ENCODE measurements around the gene RGS8.
A peak's percentile ranks its signal among the peaks of the same experiment; 100 is the strongest.

Gene RGS8

GRCh38 chr1:182684116-182684828 is at the start of gene RGS8:
Gene RGS8 (minus strand): TSS chr1:182684587. CDS start chr1:182669649, 14,938 bp downstream.
- TF ChIP-seq ZFX (IDR thresholded peaks at IDR 0.05) (no peak), CTCF (conservative IDR thresholded peaks at IDR 0.05) (no peak)

GRCh38 chr1:182731852-182732575 is 47.6 kb upstream of the RGS8 start:
- peak overlapping the region; percentile 58; the same call in 1 of the 2 replicates for H3K27ac ChIP-seq
- TF ChIP-seq ZFX (IDR thresholded peaks at IDR 0.05) (no peak), CTCF (conservative IDR thresholded peaks at IDR 0.05) (no peak)

More at GRCh38 chr1:182684116-182684828, at the start of gene RGS8:
- no peak within 1 kb of the TSS for H3K27ac ChIP-seq

GRCh38 chr1:182726912-182727311 is 42.5 kb upstream of the RGS8 start:
- TF ChIP-seq ZFX (IDR thresholded peaks at IDR 0.05), result no peak
- TF ChIP-seq CTCF (conservative IDR thresholded peaks at IDR 0.05), result no peak
- no peak overlapping the region for H3K27ac ChIP-seq

GRCh38 chr1:182725259-182726255 is 41.2 kb upstream of the RGS8 start:
- no peak overlapping the region for H3K27ac ChIP-seq
- no peak for TF ChIP-seq ZFX (IDR thresholded peaks at IDR 0.05)
- TF ChIP-seq CTCF (conservative IDR thresholded peaks at IDR 0.05), result no peak

GRCh38 chr1:182724215-182724614 is 39.8 kb upstream of the RGS8 start:
- H3K27ac ChIP-seq, result no peak overlapping the region
- TF ChIP-seq ZFX (IDR thresholded peaks at IDR 0.05), result no peak
- no peak for TF ChIP-seq CTCF (conservative IDR thresholded peaks at IDR 0.05)

- TF ChIP-seq ZFX (IDR thresholded peaks at IDR 0.05) (no peak), CTCF (conservative IDR thresholded peaks at IDR 0.05) (no peak)
- H3K27ac ChIP-seq, result no peak overlapping the region
Observed at GRCh38 chr1:182723200-182723599, 38.8 kb upstream of the RGS8 start.
